Adrenal gland (tissue), 12 donors: ENCODE data around the gene WNT7B. TPM values are rescaled to one million over a fixed set of nuclear protein-coding genes. Genes with fewer than 3 reads are reported as not detected.
A peak's percentile ranks its signal among the peaks of the same experiment; 100 is the strongest.

Source experiments
- DNase-seq, 7 donors: peaks; one replicate each; pipeline ENCODE4 v3.0.0-alpha.2; 2019 to 2020
- H3K27ac ChIP-seq, 5 donors: fragments of 200-600 bp; sonication (generic) in 4 of 5; 1 replicate in 3 of 5; 2 replicates in 2 of 5; pipeline versions ENCODE4 v1.5.1 to v1.8.0; 2016 to 2020; ENCODE audit warnings: mild to moderate bottlenecking in 1 of 5
- H3K27me3 ChIP-seq: fragments of 200-600 bp; 2 replicates; pipeline ENCODE4 v1.8.0; 2021
- H3K36me3 ChIP-seq, 2 donors: fragments of 200-600 bp; replicated peaks in 1 of 2; 1 replicate in 1 of 2; 2 replicates in 1 of 2; pipeline versions ENCODE4 v1.5.1 to v1.8.0; 2018 to 2022
- H3K4me1 ChIP-seq, 2 donors: fragments of 200-600 bp; replicated peaks in 1 of 2; 1 replicate in 1 of 2; 2 replicates in 1 of 2; pipeline versions ENCODE4 v1.5.1 to v1.8.0; 2018 to 2021
- H3K4me3 ChIP-seq, 4 donors: fragments of 200-600 bp; sonication (generic) in 3 of 4; one replicate each; pipeline ENCODE4 v1.5.1; 2016 to 2018
- H3K9me3 ChIP-seq, 3 donors: fragments of 200-600 bp; sonication (generic) in 1 of 3; replicated peaks in 1 of 3; 1 replicate in 2 of 3; 2 replicates in 1 of 3; pipeline versions ENCODE4 v1.5.1 to v1.8.0; 2016 to 2021
- CTCF ChIP-seq, 6 experiments: fragments of 450-650 bp in 4 of 6; fragments of 200-600 bp in 2 of 6; sonication (generic) in 1 of 6; IDR thresholded peaks; 1 replicate in 5 of 6; 2 replicates in 1 of 6; pipeline versions ENCODE4 v1.5.1 to v1.8.0; 2016 to 2021; ENCODE audit warnings: antibody characterized with exemption in 6 of 6, mild to moderate bottlenecking in 2 of 6, moderate library complexity in 1 of 6
- POLR2A ChIP-seq, 2 donors: fragments of 450-650 bp; IDR thresholded peaks; one replicate each; pipeline ENCODE4 v1.6.1; 2017; ENCODE audit warnings: antibody characterized with exemption in 2 of 2, mild to moderate bottlenecking in 2 of 2, moderate library complexity in 1 of 2
- WGBS, 4 donors: extraction: QIAGEN DNeasy Blood & Tissue Kit in 2 of 4; methylation state at CpG; one replicate each; pipeline versions ENCODE4 v1.1.5 to v1.1.7; 2013 to 2017; 5-methylcytosine and 5-hydroxymethylcytosine counted together
- intact Hi-C, 2 donors: fragments of 100-400 bp; cut with DNase I; formaldehyde crosslinking; loops; one replicate each; pipeline versions ENCODE4 v1.14.1 to v1.15.0; 2022 to 2023
- polyA plus RNA-seq, 3 donors: library from polyadenylated mRNA; stranded (reverse); fragments of 200-250 nt in 2 of 3; fragments of 350-450 nt in 1 of 3; fragmentation: Illumina TruSeq in 1 of 3; extraction: RNeasy Lipid Tissue Mini Kit (QIAGEN cat#74804) in 1 of 3; gene quantifications; one replicate each; pipeline ENCODE4 v1.2.3, GENCODE V29; 2013 to 2014
- total RNA-seq, 9 donors: library from RNA; depleted of rRNA in 4 of 9; stranded (reverse); fragments of >200 nt in 4 of 9; fragments of 120-200 nt in 1 of 9; fragmentation: NEBNext Ultra II Directional in 1 of 9; extraction: Animal tissue kit (Norgen Biotek cat#: 25700) in 1 of 9; gene quantifications; one replicate each; pipeline versions ENCODE4 v1.1.0 to v1.2.4, GENCODE V29; 2013 to 2023
- donor health status: healthy with polysubstance abuse.
- donor health status: Bipolar disorder and iron deficiency.
- donor health status: DM: yes; HTN: yes; CAD: no.
- donor health status: DM: no; HTN: no; CAD: no.
- donor health status: DM: no; HTN: no; CAD: no.
- donor health status: DM: yes; HTN: yes; CAD: no.

WNT7B gene
- total and polyA plus RNA-seq, 12 donors: 0.07 to 0.24 (median 0.15) TPM; not detected in 8

GRCh38 chr22:46003271-46004091 lies 26.5 kb upstream of the WNT7B start:
- TF ChIP-seq POLR2A (IDR thresholded peaks at IDR 0.05) (no peak), CTCF (IDR thresholded peaks at IDR 0.05) (no peak)
- no peaks in the 10 kb centered on the region for H3K36me3 ChIP-seq
- H3K4me1 ChIP-seq: peaks cover 55 to 60% of the 10 kb centered on the region in 2 donors
- no peaks in the 10 kb centered on the region for H3K9me3 ChIP-seq
- intact Hi-C loops: no loop called here
- peak overlapping the region; percentile 41 to 89 (median 78) for H3K27ac ChIP-seq
- no peaks in the 10 kb centered on the region for H3K27me3 ChIP-seq
- H3K4me3 ChIP-seq: no peak overlapping the region
- DNase-seq: peak in 3 of 7 donors; percentile 52 to 79 (median 70)
- WGBS, 4 donors: 70 to 79% (median 76%) methylated on average over 19 to 24 of the region's 24 CpGs

- peaks cover 61 to 62% of the 10 kb centered on the region in 2 donors for H3K4me1 ChIP-seq
- intact Hi-C loops: no loop called here
Measured at GRCh38 chr22:46002757-46003270, 25.9 kb upstream of the WNT7B start.

GRCh38 chr22:46001426-46002106 lies 24.6 kb upstream of the WNT7B start:
- DNase-seq: peak in 4 of 7 donors; percentile 18 to 48 (median 30)
- Histone ChIP-seq H3K27me3 (no peaks in the 10 kb centered on the region), H3K27ac (peak overlapping the region in 4 of 5 donors; percentile 2 to 89 (median 60)), H3K4me1 (peaks cover 61% of the 10 kb centered on the region in 2 donors), H3K36me3 (no peaks in the 10 kb centered on the region), H3K9me3 (no peaks in the 10 kb centered on the region), H3K4me3 (no peak overlapping the region)
- no peak for TF ChIP-seq POLR2A (IDR thresholded peaks at IDR 0.05)
- no peak for TF ChIP-seq CTCF (IDR thresholded peaks at IDR 0.05)
- WGBS, 4 donors: 57 to 82% (median 73%) methylated on average over 11 to 22 of the region's 22 CpGs
- intact Hi-C loops: no loop called here

More at GRCh38 chr22:46002757-46003270, 25.9 kb upstream of the WNT7B start:
- 33 to 57% (median 42%) methylated on average over 3 to 8 of the region's 8 CpGs for whole genome bisulfite sequencing, 4 donors
- H3K27ac ChIP-seq: peak overlapping the region; percentile 41 to 89 (median 78)
- DNase-seq: peak; percentile 75 to 93 (median 91)
- H3K27me3 ChIP-seq: no peaks in the 10 kb centered on the region
- peak in 2 of 6 experiments; percentile 21 to 22 for TF ChIP-seq CTCF (IDR thresholded peaks at IDR 0.05)
- TF ChIP-seq POLR2A (IDR thresholded peaks at IDR 0.05): peak in 1 of 2 donors; percentile 77
- H3K4me3 ChIP-seq: no peak overlapping the region
- no peaks in the 10 kb centered on the region for H3K9me3 ChIP-seq
- H3K36me3 ChIP-seq: no peaks in the 10 kb centered on the region

- Histone ChIP-seq H3K4me1 (peaks cover 61% of the 10 kb centered on the region in 2 donors), H3K4me3 (no peak overlapping the region), H3K27me3 (no peaks in the 10 kb centered on the region), H3K36me3 (no peaks in the 10 kb centered on the region), H3K9me3 (no peaks in the 10 kb centered on the region), H3K27ac (peak overlapping the region in 3 of 5 donors; percentile 2 to 89 (median 78))
- 80 to 100% (median 87%) methylated on average over 1 to 3 of the region's 3 CpGs for WGBS, 4 donors
- peak in 3 of 7 donors; percentile 13 to 21 (median 16) for DNase-seq
- intact Hi-C loops: no loop called here
- TF ChIP-seq CTCF (IDR thresholded peaks at IDR 0.05): no peak
- no peak for TF ChIP-seq POLR2A (IDR thresholded peaks at IDR 0.05)
Measured at GRCh38 chr22:46001046-46001425, 24.1 kb upstream of the WNT7B start.
